Glomerular visceral epithelial cell (primary cell): ENCODE measurements around the gene ILF2.
"Not testable (repeated sequence)": the region's sequence is repeated elsewhere in the genome, so short reads cannot be mapped to it uniquely, and the experiment has no call there.

Experiments
- DNase-seq: peaks from one replicate; pipeline ENCODE4 v3.0.0-alpha.2; 2016; ENCODE audit errors: extremely low spot score

ILF2 gene

DNA sequence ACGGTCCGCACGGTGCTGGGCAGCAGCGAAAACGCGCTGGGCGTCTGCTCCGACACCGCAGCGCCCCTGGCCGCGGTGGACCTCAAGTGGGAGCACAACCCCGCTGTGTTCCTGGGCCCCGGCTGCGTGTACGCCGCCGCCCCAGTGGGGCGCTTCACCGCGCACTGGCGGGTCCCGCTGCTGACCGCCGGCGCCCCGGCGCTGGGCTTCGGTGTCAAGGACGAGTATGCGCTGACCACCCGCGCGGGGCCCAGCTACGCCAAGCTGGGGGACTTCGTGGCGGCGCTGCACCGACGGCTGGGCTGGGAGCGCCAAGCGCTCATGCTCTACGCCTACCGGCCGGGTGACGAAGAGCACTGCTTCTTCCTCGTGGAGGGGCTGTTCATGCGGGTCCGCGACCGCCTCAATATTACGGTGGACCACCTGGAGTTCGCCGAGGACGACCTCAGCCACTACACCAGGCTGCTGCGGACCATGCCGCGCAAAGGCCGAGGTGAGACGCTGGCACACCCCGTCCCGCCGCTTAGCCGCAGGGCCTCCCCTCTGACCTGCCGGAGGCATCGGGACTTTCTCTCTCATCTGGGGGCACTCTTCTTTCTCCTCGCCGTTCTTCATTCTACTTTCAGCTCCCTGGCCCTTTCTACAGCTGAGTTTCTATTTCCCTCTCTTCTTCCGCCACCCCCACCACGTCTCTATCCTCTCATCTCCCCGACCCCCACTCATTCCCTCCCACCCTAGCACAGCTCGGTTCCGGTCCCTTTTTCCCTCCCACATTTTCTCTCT is 8.7 kb upstream of the ILF2 start:
- no peak for DNase-seq

DNA sequence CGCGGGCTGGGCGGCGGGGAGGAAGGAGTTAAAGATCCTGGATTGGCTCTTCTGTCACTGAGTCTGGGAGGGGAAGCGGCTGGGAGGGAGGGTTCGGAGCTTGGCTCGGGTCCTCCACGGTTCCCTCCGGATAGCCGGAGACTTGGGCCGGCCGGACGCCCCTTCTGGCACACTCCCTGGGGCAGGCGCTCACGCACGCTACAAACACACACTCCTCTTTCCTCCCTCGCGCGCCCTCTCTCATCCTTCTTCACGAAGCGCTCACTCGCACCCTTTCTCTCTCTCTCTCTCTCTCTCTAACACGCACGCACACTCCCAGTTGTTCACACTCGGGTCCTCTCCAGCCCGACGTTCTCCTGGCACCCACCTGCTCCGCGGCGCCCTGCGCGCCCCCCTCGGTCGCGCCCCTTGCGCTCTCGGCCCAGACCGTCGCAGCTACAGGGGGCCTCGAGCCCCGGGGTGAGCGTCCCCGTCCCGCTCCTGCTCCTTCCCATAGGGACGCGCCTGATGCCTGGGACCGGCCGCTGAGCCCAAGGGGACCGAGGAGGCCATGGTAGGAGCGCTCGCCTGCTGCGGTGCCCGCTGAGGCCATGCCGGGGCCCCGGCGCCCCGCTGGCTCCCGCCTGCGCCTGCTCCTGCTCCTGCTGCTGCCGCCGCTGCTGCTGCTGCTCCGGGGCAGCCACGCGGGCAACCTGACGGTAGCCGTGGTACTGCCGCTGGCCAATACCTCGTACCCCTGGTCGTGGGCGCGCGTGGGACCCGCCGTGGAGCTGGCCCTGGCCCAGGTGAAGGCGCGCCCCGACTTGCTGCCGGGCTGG is 7.9 kb upstream of the ILF2 start, which contains the start of gene NPR1:
Gene NPR1 (plus strand): TSS at position 170 of the 818 bp plus-strand sequence. CDS start 421 bp downstream, at position 591.
- peak; percentile 36 for DNase-seq

DNA sequence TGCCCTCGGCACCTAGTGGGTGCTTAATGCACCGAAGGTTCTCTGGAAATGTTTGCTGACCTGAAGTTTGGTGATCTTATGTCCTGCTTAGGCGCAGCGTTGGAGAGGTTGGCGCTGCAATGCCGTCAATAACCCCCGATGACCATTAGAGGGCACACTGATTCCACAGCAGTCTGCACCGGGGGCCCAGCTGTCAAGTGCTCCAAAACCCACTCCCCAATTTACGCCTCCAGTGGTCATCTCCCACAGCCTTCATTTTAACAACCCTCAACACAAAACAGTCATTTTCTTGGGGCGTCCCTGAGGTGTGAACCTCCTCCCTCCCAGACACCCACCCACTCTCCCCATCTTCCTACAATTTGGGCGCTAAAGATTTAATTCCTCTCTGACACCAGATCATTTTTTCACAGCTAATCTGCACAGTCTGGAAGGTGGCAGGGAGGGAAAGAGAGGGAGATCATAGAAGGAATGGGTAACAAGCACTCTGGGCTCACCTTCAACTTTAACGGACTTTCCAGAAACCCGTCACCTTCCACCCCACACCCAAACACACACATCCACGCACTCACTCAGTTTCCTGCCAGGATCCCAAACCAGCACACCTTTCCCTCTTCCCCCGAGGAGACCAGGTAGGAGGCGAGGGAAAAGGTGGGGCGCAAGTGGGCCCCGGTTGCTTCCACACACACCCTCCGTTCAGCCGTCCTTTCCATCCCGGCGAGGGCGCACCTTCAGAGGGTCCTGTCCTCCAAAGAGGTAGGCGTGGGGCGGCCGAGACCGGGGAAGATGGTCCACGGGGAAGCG is 7.1 kb upstream of the ILF2 start:
- DNase-seq: peak; percentile 51

DNA sequence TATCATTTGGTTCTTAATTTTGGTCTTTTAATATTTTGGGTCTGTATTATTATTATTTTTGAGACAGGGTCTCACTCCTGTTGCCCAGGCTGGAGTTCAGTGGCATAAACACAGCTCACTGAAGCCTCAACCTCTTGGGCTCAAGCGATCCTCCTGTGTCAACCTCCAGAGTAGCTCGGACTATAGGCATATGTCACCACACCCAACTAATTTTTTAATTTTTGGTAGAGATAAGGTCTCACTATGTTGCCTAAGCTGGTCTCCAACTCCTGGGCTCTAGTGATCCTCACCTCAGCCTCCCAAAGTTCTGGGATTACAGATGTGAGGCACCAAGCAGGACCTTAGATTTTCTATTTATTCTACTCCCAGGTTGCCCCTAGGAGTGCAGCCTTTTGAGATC is 2.7 kb upstream of the ILF2 start:
- DNase-seq: no peak

DNA sequence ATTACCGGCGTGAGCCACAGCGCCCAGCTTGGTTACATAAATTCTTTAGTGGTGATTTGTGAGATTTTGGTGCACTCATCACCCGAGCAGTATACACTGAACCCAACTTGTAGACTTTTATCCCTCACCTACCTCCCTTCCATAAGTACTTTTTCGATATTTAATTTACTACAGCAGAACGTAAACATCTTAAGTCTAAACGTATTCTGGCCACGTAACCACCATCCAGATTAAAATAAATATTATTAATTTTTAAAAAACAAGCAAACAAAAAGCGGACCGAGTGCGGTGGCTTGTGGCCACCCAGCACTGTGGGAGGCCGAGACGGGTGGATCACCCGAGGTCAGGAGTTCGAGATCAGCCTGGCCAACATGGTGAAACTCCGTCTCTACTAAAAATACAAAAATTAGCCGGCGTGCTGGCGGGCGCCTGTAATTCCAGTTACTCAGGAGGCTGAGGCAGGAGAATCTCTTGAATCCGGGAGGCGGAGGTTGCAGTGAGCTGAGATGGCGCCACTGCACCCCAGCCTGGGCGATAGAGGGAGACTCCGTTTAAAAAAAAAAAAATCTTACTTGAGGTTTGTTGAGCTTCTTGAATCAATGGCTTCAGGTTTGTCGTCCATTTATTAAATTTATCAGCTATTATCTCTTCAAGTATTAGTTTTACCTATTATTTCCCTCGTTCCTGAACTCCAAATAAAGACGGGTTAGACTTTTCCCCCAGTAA is 998 bp upstream of the ILF2 start:
- DNase-seq: not testable (repeated sequence)

DNA sequence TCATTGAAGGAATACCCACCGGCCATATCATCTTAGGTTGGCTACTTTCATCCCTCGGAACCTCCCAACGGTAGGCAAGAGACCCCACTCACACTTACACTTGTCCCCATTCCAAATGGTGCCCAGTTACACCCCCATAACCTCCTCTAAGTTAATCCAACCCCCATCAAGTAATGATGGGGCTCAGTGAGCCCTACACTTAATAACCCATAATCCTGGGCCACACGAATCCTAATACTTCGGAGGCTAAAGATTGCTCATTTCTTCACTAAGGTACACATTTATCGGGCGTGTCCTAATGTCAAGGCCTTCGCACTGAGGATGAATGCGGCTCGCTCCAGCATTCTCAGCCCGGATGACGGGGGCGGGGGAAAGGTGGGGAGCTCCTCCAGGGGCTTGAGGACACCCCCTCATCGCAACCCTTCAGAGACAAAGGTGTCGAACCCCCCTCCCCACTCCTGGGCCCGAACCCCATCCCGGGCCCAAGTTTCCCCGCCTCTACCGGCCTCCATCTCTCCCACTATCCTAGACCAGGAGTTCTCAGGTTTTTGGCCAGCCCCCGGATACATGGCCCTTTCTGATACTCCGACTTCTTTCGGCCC is 435 bp downstream of the ILF2 start:
- DNase-seq: no peak

DNA sequence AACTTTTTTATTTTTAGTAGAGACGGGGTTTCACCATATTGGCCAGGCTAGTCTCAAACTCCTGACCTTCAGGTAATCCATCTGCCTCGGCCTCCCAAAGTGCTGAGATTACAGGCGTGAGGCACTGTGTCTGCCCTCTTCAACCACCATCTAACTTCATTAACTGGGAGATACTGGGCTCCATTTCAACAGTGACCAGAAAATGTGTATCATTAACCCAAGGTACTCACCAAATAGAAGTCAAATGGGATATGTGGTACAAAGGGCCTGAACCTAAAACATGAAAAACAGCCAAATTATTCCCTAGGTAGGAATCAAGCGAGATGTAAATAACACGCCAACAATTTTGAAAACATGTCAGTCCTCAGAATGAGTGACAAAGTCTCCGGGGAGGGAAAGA is 1.2 kb downstream of the ILF2 start:
- DNase-seq: no peak

DNA sequence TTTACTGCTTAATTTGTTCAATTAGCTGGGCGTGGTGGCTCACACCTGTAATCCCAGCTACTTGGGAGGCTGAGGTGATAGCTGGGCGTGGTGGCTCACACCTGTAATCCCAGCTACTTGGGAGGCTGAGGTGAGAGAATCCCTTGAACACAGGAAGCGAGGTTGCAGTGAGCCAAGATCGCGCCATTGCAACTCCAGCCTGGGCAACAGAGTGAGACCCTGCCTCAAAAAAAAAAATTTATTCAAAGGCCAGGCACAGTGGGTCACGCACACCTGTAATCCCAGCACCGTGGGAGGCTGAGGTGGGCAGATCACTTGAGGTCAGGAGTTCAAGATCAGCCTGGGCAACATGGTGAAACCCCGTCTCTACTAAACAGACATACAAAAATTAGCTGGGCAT is 2.1 kb downstream of the ILF2 start:
- DNase-seq: not testable (repeated sequence)

DNA sequence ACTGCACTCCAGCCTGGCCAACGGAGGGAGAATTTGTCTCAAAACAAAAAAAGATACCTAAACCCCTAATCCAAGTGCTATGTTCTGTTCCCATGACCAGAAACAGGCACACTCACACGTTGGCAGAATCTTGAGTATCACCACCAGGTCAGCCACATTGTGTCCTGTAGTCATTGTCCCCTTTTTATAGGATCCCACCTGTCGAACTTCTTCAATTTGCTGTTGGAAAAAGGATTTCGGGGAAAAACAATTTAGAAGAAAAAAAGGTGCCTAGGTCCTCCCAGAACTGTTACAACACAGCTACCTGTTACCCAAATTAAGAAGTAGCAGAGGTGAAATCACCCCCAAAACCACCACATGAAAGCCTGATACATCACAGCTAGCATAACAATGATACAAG is 3.4 kb downstream of the ILF2 start:
- DNase-seq: no peak

DNA sequence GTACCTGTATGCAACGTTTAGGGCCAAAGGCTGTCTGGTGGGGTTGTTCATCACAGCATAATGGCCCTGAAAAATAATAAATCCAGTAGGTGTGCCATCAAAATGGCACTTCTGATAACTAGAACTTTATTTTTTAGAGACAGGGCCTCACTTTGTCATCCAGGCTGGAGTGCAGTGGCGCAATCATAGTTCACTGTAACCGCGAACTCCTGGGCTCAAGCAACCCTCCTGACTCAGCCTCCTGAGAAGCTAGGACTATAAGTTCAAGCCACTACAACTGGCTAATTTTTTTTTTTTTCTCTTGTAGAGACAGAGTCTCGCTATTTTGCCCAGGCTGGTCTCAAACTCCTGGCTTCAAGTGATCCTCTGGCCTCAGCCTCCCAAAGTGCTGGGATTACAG is 7.6 kb downstream of the ILF2 start:
- DNase-seq: no peak

DNA sequence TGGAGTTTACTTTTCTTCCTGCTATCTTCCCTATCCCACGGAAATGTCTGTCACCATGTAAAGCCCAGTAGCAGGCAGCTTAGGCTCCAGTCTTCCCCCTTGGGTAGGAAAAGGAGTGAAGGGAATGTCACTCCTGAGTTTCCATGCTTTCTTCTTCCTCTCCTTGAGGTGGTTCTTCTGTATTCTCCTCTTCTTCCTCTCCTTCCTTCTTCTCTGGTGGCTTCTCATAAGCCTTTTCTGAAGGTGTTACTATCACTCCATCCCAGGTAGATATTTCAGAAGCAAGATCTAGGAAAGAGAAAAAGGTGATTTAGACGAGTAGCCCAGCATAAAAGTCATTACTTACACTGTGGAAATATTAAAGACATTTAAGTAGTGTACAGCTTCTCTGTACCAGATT is 8.5 kb downstream of the ILF2 start:
- no peak for DNase-seq

DNA sequence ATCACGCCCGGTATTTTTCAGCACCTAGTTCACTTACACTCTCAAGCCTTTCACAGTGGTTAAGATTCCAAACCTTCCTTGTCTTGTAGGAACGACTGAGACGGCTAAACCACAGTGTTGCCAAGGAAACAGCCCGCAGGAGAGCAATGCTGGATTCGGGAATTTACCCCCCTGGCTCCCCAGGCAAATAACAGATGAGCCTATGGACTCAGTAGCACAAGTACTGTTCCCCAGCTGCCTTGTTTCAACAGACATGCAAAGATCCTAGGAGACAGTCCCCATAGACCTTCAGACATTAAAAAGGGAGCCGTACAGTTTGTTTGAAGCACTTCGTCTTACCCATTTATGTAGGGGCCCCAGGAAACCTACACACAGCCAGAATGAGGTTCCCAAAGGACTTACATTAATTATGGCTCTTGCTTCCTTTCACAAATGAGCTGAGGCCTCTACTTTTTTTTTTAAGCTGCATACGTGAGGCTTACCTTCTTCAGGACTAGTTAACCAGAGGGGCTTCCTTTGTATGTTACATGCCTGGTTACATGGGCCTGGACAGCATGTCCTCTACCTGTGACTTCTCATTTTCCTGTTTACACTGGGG is 9.6 kb downstream of the ILF2 start:
- peak; percentile 62 for DNase-seq

DNA sequence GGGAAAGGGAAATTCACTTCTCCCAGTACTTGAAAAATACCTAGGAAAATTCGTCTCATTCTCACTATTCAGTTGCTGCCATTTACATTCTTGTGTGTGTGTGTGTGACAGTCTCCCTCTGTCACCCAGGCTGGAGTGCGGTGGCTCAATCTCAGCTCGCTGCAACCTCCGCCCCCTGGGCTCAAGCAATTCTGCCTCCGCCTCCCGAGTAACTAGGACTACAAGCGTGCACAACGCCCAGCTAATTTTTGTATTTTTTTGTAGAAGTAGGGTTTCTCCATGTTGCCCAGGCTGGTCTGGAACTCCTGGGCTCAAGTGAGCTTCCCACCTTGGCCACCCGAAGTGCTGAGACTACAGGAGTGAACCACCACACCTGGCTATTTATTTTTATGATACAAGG is 11.1 kb downstream of the ILF2 start:
- DNase-seq: no peak

DNA sequence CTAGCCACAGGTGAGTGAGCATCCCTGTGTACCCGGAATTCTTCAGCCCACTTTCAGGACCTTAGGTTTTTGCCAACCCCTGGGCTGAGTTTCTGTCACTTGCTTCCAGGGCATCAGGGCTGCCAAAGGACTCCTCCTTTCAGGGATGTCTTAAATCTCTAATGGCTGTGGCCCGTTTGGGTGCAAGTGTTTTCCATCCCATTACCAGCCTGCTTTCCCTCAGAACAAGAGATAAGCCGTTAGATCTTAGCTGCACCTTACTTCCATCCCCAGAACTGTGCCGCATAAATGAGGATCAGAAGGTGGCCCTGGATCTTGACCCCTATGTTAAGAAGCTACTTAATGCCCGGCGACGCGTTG is 11.6 kb downstream of the ILF2 start:
- no peak for DNase-seq

DNA sequence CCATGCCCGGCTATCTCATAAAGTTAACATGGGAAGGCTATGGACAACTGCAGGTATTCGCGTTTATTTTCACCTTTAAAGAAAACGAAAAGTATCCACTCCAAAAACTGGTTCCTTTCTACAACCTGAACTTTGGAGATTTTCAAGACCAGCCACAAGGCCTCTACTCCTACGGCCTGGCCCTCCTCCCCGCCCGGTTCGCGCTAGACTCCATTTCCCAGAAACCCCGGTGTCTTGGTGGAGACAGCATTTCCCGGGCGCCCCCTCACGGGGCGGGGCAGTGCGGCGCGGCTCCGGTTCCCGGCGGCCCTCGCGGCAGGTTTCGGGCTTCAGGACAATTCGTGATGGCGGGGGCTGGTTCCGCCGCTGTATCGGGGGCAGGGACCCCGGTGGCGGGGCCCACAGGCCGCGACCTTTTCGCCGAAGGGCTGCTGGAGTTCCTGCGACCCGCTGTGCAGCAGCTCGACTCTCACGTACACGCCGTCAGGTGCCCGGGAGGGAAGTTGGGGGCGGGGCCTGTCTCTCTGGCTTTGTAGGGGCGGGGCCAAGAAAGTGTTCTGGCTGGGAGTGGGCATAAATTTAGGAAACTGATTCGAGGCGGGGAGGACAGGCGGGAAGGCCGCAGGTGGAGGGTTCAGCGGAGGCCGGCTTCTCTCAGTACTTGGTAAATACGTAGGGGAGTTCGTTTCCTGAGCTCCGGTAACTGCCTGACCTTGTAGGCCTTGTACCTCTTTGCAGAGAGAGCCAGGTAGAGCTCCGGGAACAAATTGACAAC is 12.2 kb downstream of the ILF2 start, which contains the start of gene SNAPIN:
Gene SNAPIN (plus strand): TSS at position 304 of the 775 bp plus-strand sequence. CDS start 41 bp downstream, at position 345.
- peak; percentile 88 for DNase-seq

DNA sequence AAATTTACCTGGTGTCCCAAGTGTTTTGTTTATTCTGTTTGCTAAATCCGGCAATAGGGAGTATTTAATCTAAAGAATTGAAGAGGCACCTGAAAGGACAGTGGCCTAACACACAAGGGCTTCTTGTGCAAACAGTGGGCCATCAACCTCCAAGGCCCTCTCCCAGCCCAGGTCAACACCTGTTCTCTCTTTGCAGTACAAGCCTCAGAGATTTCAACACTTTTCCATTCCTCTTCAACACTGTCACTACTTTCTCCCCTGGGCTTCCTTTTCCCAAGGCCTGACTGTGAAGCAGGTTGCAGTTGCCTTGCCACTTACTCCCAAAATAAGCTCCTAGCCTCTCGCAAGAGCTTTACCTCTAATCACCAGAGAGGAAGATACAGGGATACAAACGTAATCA is 15.5 kb downstream of the ILF2 start:
- DNase-seq: no peak

DNA sequence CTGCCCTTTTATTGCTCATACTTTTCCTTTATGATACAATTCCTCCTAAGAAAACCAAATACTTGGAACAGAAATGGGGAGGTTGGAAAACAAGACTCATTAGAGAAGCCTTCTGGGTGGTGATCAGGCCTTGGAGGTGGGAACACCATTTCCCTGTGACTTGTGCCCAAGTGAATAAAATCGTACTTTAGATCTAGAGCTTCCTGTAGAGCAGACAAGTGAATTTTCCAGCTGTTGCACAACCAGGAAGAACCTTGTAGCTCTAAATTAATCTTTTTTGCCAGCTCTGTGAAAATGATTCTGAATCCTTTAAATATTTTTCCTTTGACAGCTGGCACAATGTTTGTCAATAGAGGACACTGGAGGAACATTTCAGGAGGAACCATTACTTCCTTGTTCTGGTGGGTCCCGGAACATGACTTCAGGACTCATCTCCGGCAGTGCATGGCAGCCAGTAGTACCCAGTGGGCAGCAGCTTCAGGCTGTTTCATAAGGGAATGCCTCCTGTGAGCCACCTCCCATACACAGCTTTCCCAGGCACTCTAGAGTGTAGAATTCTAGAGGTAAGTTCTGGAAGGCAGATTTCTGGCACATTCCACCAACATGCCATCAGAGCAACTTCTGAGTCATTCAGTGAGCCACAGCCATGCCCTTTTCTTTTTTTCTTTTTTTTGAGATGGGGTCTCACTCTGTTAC is 17.8 kb downstream of the ILF2 start:
- DNase-seq: peak; percentile 63

DNA sequence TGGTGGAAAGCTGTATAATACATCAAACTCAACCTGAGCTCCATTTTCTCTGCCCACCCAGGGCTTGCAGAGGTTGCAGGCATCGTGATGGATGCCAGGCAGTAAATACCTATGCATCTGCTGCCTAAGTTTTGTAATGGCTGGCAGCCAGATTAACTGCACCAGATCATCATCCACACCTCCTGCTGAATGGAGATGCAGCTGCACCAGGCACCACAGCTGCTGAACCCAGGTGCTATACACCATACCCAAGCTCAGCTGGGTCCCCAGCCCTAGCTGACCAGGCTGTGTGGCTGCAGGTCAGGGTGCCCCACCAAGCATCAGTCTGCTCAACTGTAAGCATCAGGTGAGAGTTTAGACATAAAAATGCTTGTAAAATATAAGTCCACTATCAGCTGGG is 19.0 kb downstream of the ILF2 start:
- no peak for DNase-seq

DNA sequence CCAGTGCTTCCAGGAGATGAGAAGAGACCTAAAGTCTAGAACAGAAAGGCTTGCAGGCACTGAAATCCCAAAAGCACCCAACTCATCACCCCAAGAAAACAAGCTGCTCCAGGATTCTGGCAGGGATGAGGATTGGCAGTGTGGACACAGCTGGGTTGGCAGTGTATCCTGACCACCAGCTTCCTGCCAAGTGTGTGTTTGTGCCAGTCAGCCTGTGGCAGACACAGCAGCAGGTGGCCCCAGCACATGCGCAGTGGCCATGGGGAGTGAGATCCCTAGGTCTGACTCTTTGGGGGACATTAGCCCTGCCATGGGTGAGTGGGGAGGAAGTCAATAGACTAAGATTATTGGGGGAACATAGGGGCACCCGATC is 20.9 kb downstream of the ILF2 start:
- DNase-seq: no peak
